ENCODE measurements around the gene MREG.
"Not testable (repeated sequence)": the region's sequence is repeated elsewhere in the genome, so short reads cannot be mapped to it uniquely, and the experiment has no call there.

MREG gene

GRCh38 chr2:216016581-216016980, 3.2 kb upstream of the MREG start:
- H3K27me3 ChIP-seq (ENCODE audit: control insufficient read depth, insufficient read depth, low read length): no peaks in the 10 kb centered on the region

GRCh38 chr2:216015722-216016464, 2.5 kb upstream of the MREG start:
- H3K4me3 ChIP-seq (ENCODE audit: low read length): no peak overlapping the region
- H3K9ac ChIP-seq (ENCODE audit: low read length): no peak overlapping the region
- H3K36me3 ChIP-seq (ENCODE audit: control insufficient read depth, insufficient read depth, low read length): no peaks in the 10 kb centered on the region
- no peaks in the 10 kb centered on the region for H3K27me3 ChIP-seq (ENCODE audit: control insufficient read depth, insufficient read depth, low read length)
- no peaks in the 10 kb centered on the region for H3K4me1 ChIP-seq (ENCODE audit: control insufficient read depth, insufficient read depth, low read length)
- no peaks in the 10 kb centered on the region for H3K9me3 ChIP-seq (ENCODE audit: control insufficient read depth, low read length)

More at GRCh38 chr2:216016581-216016980, 3.2 kb upstream of the MREG start:
- H3K36me3 ChIP-seq (ENCODE audit: control insufficient read depth, insufficient read depth, low read length): no peaks in the 10 kb centered on the region
- no peak overlapping the region for H3K9ac ChIP-seq (ENCODE audit: low read length)
- no peaks in the 10 kb centered on the region for H3K4me1 ChIP-seq (ENCODE audit: control insufficient read depth, insufficient read depth, low read length)
- no peak overlapping the region for H3K4me3 ChIP-seq (ENCODE audit: low read length)
- H3K9me3 ChIP-seq (ENCODE audit: control insufficient read depth, low read length): no peaks in the 10 kb centered on the region

GRCh38 chr2:216014986-216015385, 1.6 kb upstream of the MREG start:
- no peak overlapping the region for H3K4me3 ChIP-seq (ENCODE audit: low read length)
- no peaks in the 10 kb centered on the region for H3K27me3 ChIP-seq (ENCODE audit: control insufficient read depth, insufficient read depth, low read length)
- no peak overlapping the region for H3K9ac ChIP-seq (ENCODE audit: low read length)
- H3K36me3 ChIP-seq (ENCODE audit: control insufficient read depth, insufficient read depth, low read length): no peaks in the 10 kb centered on the region
- H3K9me3 ChIP-seq (ENCODE audit: control insufficient read depth, low read length): no peaks in the 10 kb centered on the region
- H3K4me1 ChIP-seq (ENCODE audit: control insufficient read depth, insufficient read depth, low read length): no peaks in the 10 kb centered on the region

- Histone ChIP-seq H3K4me1 (ENCODE audit: control insufficient read depth, insufficient read depth, low read length) (no peaks in the 10 kb centered on the region), H3K27me3 (ENCODE audit: control insufficient read depth, insufficient read depth, low read length) (no peaks in the 10 kb centered on the region), H3K9ac (ENCODE audit: low read length) (no peak overlapping the region), H3K4me3 (ENCODE audit: low read length) (no peak overlapping the region), H3K9me3 (ENCODE audit: control insufficient read depth, low read length) (no peaks in the 10 kb centered on the region), H3K36me3 (ENCODE audit: control insufficient read depth, insufficient read depth, low read length) (no peaks in the 10 kb centered on the region)
Measured at GRCh38 chr2:216014006-216014405, 655 bp upstream of the MREG start.

GRCh38 chr2:216012830-216013079, 596 bp downstream of the MREG start:
- H3K4me1 ChIP-seq (ENCODE audit: control insufficient read depth, insufficient read depth, low read length): no peaks in the 10 kb centered on the region
- no peaks in the 10 kb centered on the region for H3K36me3 ChIP-seq (ENCODE audit: control insufficient read depth, insufficient read depth, low read length)
- peak overlapping the region; percentile 85 for H3K9ac ChIP-seq (ENCODE audit: low read length)
- H3K9me3 ChIP-seq (ENCODE audit: control insufficient read depth, low read length): no peaks in the 10 kb centered on the region
- H3K4me3 ChIP-seq (ENCODE audit: low read length): peak overlapping the region; percentile 22
- no peaks in the 10 kb centered on the region for H3K27me3 ChIP-seq (ENCODE audit: control insufficient read depth, insufficient read depth, low read length)

- Histone ChIP-seq H3K4me3 (ENCODE audit: low read length) (peak overlapping the region; percentile 22), H3K9me3 (ENCODE audit: control insufficient read depth, low read length) (no peaks in the 10 kb centered on the region), H3K9ac (ENCODE audit: low read length) (peak overlapping the region; percentile 85), H3K36me3 (ENCODE audit: control insufficient read depth, insufficient read depth, low read length) (no peaks in the 10 kb centered on the region), H3K27me3 (ENCODE audit: control insufficient read depth, insufficient read depth, low read length) (no peaks in the 10 kb centered on the region), H3K4me1 (ENCODE audit: control insufficient read depth, insufficient read depth, low read length) (no peaks in the 10 kb centered on the region)
Measured at GRCh38 chr2:216012133-216012829, 1.1 kb downstream of the MREG start.

- not testable (repeated sequence) for H3K27me3 ChIP-seq (ENCODE audit: control insufficient read depth, insufficient read depth, low read length); H3K9me3 ChIP-seq (ENCODE audit: control insufficient read depth, low read length); H3K9ac ChIP-seq (ENCODE audit: low read length); H3K4me1 ChIP-seq (ENCODE audit: control insufficient read depth, insufficient read depth, low read length); H3K4me3 ChIP-seq (ENCODE audit: low read length); H3K36me3 ChIP-seq (ENCODE audit: control insufficient read depth, insufficient read depth, low read length)
Measured at GRCh38 chr2:216009215-216009614, 4.1 kb downstream of the MREG start.

GRCh38 chr2:216008387-216008786, 5.0 kb downstream of the MREG start:
- no peak overlapping the region for H3K4me3 ChIP-seq (ENCODE audit: low read length)
- no peaks in the 10 kb centered on the region for H3K9me3 ChIP-seq (ENCODE audit: control insufficient read depth, low read length)
- peaks cover 11% of the 10 kb centered on the region for H3K4me1 ChIP-seq (ENCODE audit: control insufficient read depth, insufficient read depth, low read length)
- H3K27me3 ChIP-seq (ENCODE audit: control insufficient read depth, insufficient read depth, low read length): no peaks in the 10 kb centered on the region
- no peak overlapping the region for H3K9ac ChIP-seq (ENCODE audit: low read length)
- no peaks in the 10 kb centered on the region for H3K36me3 ChIP-seq (ENCODE audit: control insufficient read depth, insufficient read depth, low read length)

GRCh38 chr2:216006164-216006663, 7.1 kb downstream of the MREG start:
- Histone ChIP-seq H3K4me3 (ENCODE audit: low read length) (no peak overlapping the region), H3K27me3 (ENCODE audit: control insufficient read depth, insufficient read depth, low read length) (no peaks in the 10 kb centered on the region), H3K9ac (ENCODE audit: low read length) (no peak overlapping the region), H3K36me3 (ENCODE audit: control insufficient read depth, insufficient read depth, low read length) (no peaks in the 10 kb centered on the region), H3K9me3 (ENCODE audit: control insufficient read depth, low read length) (no peaks in the 10 kb centered on the region), H3K4me1 (ENCODE audit: control insufficient read depth, insufficient read depth, low read length) (peaks cover 24% of the 10 kb centered on the region)

GRCh38 chr2:216004697-216005283, 8.6 kb downstream of the MREG start:
- H3K4me1 ChIP-seq (ENCODE audit: control insufficient read depth, insufficient read depth, low read length): peaks cover 24% of the 10 kb centered on the region
- H3K27me3 ChIP-seq (ENCODE audit: control insufficient read depth, insufficient read depth, low read length): no peaks in the 10 kb centered on the region
- no peak overlapping the region for H3K9ac ChIP-seq (ENCODE audit: low read length)
- no peaks in the 10 kb centered on the region for H3K36me3 ChIP-seq (ENCODE audit: control insufficient read depth, insufficient read depth, low read length)
- no peak overlapping the region for H3K4me3 ChIP-seq (ENCODE audit: low read length)
- H3K9me3 ChIP-seq (ENCODE audit: control insufficient read depth, low read length): no peaks in the 10 kb centered on the region

GRCh38 chr2:216003876-216004696, 9.3 kb downstream of the MREG start:
- Histone ChIP-seq H3K36me3 (ENCODE audit: control insufficient read depth, insufficient read depth, low read length) (no peaks in the 10 kb centered on the region), H3K9ac (ENCODE audit: low read length) (no peak overlapping the region), H3K4me3 (ENCODE audit: low read length) (no peak overlapping the region), H3K27me3 (ENCODE audit: control insufficient read depth, insufficient read depth, low read length) (no peaks in the 10 kb centered on the region), H3K4me1 (ENCODE audit: control insufficient read depth, insufficient read depth, low read length) (peaks cover 24% of the 10 kb centered on the region), H3K9me3 (ENCODE audit: control insufficient read depth, low read length) (no peaks in the 10 kb centered on the region)

- H3K4me3 ChIP-seq (ENCODE audit: low read length): no peak overlapping the region
- H3K9ac ChIP-seq (ENCODE audit: low read length): no peak overlapping the region
- no peaks in the 10 kb centered on the region for H3K27me3 ChIP-seq (ENCODE audit: control insufficient read depth, insufficient read depth, low read length)
- no peaks in the 10 kb centered on the region for H3K36me3 ChIP-seq (ENCODE audit: control insufficient read depth, insufficient read depth, low read length)
- H3K9me3 ChIP-seq (ENCODE audit: control insufficient read depth, low read length): no peaks in the 10 kb centered on the region
- H3K4me1 ChIP-seq (ENCODE audit: control insufficient read depth, insufficient read depth, low read length): peaks cover 24% of the 10 kb centered on the region
Measured at GRCh38 chr2:216002693-216003092, 10.7 kb downstream of the MREG start.
